NCI-H1694 (cell line): ENCODE measurements around the gene CDCA4.
"Not testable (repeated sequence)": the region's sequence is repeated elsewhere in the genome, so short reads cannot be mapped to it uniquely, and the experiment has no call there.

Experiments
- DNase-seq: peaks from one replicate; lab custom pipeline; 2025; lab: John Stamatoyannopoulos, UW

CDCA4 gene

GRCh38 chr14:105020815-105021655 is at the start of gene CDCA4:
CDCA4 (minus strand) TSS chr14:105021083; CDS start chr14:105011929, 9,154 bp downstream.
- DNase-seq: peak; percentile 100

GRCh38 chr14:105069871-105070759 is 49.2 kb upstream of the CDCA4 start:
- no peak for DNase-seq

GRCh38 chr14:105069522-105069870 is 48.6 kb upstream of the CDCA4 start:
- no peak for DNase-seq

GRCh38 chr14:105068818-105069217 is 47.9 kb upstream of the CDCA4 start:
- no peak for DNase-seq

- no peak for DNase-seq
Measured at GRCh38 chr14:105067969-105068301, 47.1 kb upstream of the CDCA4 start.

GRCh38 chr14:105067140-105067968 is 46.5 kb upstream of the CDCA4 start:
- no peak for DNase-seq

- no peak for DNase-seq
Measured at GRCh38 chr14:105066240-105067071, 45.6 kb upstream of the CDCA4 start.

- no peak for DNase-seq
Measured at GRCh38 chr14:105065280-105066228, 44.7 kb upstream of the CDCA4 start, which contains the start of gene GPR132. GPR132 (minus strand) TSS chr14:105065430; CDS start chr14:105055420, 10,010 bp downstream.

- no peak for DNase-seq
Measured at GRCh38 chr14:105064721-105065143, 43.8 kb upstream of the CDCA4 start.

GRCh38 chr14:105064001-105064400 is 43.1 kb upstream of the CDCA4 start:
- no peak for DNase-seq

GRCh38 chr14:105063506-105063905 is 42.6 kb upstream of the CDCA4 start:
- DNase-seq: not testable (repeated sequence)

GRCh38 chr14:105063056-105063455 is 42.2 kb upstream of the CDCA4 start:
- DNase-seq: no peak

- no peak for DNase-seq
Measured at GRCh38 chr14:105062048-105062433, 41.2 kb upstream of the CDCA4 start.

- no peak for DNase-seq
Measured at GRCh38 chr14:105061428-105062047, 40.7 kb upstream of the CDCA4 start.

GRCh38 chr14:105060751-105061427 is 40.0 kb upstream of the CDCA4 start:
- DNase-seq: no peak

GRCh38 chr14:105059925-105060565 is 39.2 kb upstream of the CDCA4 start:
- DNase-seq: no peak

- peak; percentile 28 for DNase-seq
Measured at GRCh38 chr14:105059035-105059924, 38.4 kb upstream of the CDCA4 start.
